GM10266 (cell line): ENCODE data around the gene VEZF1.

ENCODE experiments used
- DNase-seq: peaks from one replicate; pipeline ENCODE4 v3.0.0; 2012; ENCODE audit errors: extremely low spot score
- CTCF ChIP-seq: IDR thresholded peaks from 2 replicates; pipeline ENCODE4 v1.5.1; 2012; ENCODE audit warnings: mild to moderate bottlenecking, low read depth; ENCODE audit not compliant: control insufficient read depth, insufficient read depth; ENCODE audit errors: missing control alignments

Gene VEZF1

GRCh38 chr17:57988301-57989250 is 522 bp upstream of the VEZF1 start:
- no peak for TF ChIP-seq CTCF
- peak; percentile 90 for DNase-seq

GRCh38 chr17:57986841-57987580 is 1.0 kb downstream of the VEZF1 start:
- peak; percentile 58 for DNase-seq
- no peak for TF ChIP-seq CTCF

GRCh38 chr17:57985675-57985974 is 2.4 kb downstream of the VEZF1 start:
- no peak for TF ChIP-seq CTCF
- DNase-seq: no peak

GRCh38 chr17:57984936-57985674 is 2.9 kb downstream of the VEZF1 start:
- TF ChIP-seq CTCF: no peak
- no peak for DNase-seq

- no peak for DNase-seq
- no peak for TF ChIP-seq CTCF
These were observed 3.7 kb downstream of the VEZF1 start for GRCh38 chr17:57984261-57984890.

GRCh38 chr17:57983446-57983845 is 4.6 kb downstream of the VEZF1 start:
- no peak for TF ChIP-seq CTCF
- no peak for DNase-seq
